HepG2 (cell line): Measurements from ENCODE around the gene PLEKHB2. TPM values are rescaled to one million over a fixed set of nuclear protein-coding genes. Genes with fewer than 3 reads are reported as not detected.

ENCODE experiments used
- DMAP1 ChIP-seq: IDR thresholded peaks from 2 replicates; pipeline ENCODE4 v1.6.1; 2016
- ETV5 ChIP-seq: IDR thresholded peaks from 2 replicates; pipeline ENCODE4 v1.6.1; 2018; ENCODE audit warnings: missing biosample characterization, missing genetic modification reagents, inconsistent platforms, borderline replicate concordance
- GATAD2A ChIP-seq: IDR thresholded peaks from 2 replicates; pipeline ENCODE4 v1.6.1; 2016
- GLMP ChIP-seq: sonication (generic); formaldehyde crosslinking; IDR thresholded peaks from 2 replicates; pipeline ENCODE4 v1.9.0; 2021; ENCODE audit warnings: missing genetic modification reagents, mild to moderate bottlenecking, borderline replicate concordance
- KMT2B ChIP-seq: IDR thresholded peaks from 2 replicates; pipeline ENCODE4 v1.6.1; 2016; ENCODE audit warnings: missing genetic modification reagents, missing compliant biosample characterization
- MAFF ChIP-seq: IDR thresholded peaks from 2 replicates; pipeline ENCODE4 v1.6.1; 2011; ENCODE audit warnings: low read depth, low read length, improper control_type of control experiment
- NFRKB ChIP-seq: fragments of 450-650 bp; IDR thresholded peaks from 2 replicates; pipeline ENCODE4 v1.6.1; 2017
- PHF8 ChIP-seq: sonication (generic); formaldehyde crosslinking; IDR thresholded peaks from 2 replicates; pipeline ENCODE4 v1.5.0; 2020; ENCODE audit warnings: missing genetic modification reagents
- RCOR2 ChIP-seq: IDR thresholded peaks from 2 replicates; pipeline ENCODE4 v1.6.1; 2016; ENCODE audit warnings: missing biosample characterization, missing genetic modification reagents
- SRSF1 ChIP-seq: fragments of 200-400 bp; formaldehyde crosslinking; optimal IDR thresholded peaks from 2 replicates; pipeline ENCODE3; 2017; ENCODE audit warnings: mild to moderate bottlenecking, low read depth, low read length, moderate library complexity
- USF2 ChIP-seq, 2 experiments: sonication (generic) in 1 of 2; formaldehyde crosslinking in 1 of 2; IDR thresholded peaks; 2 replicates each; pipeline versions ENCODE4 v1.5.1 to v1.6.1; 2011 to 2020; ENCODE audit warnings: borderline replicate concordance in 1 of 2, low read depth in 1 of 2, low read length in 1 of 2, mild to moderate bottlenecking in 1 of 2, missing genetic modification reagents in 1 of 2, moderate library complexity in 1 of 2
- ZC3H13 ChIP-seq: sonication (generic); formaldehyde crosslinking; IDR thresholded peaks from 2 replicates; pipeline ENCODE4 v1.8.1; 2023; ENCODE audit warnings: mild to moderate bottlenecking, missing genetic modification reagents, moderate library complexity
- ZNF264 ChIP-seq: sonication (generic); formaldehyde crosslinking; IDR thresholded peaks from 2 replicates; pipeline ENCODE4 v1.4.0; 2020; ENCODE audit warnings: missing genetic modification reagents
- ZNF557 ChIP-seq: sonication (generic); formaldehyde crosslinking; IDR thresholded peaks from 2 replicates; pipeline ENCODE4 v1.4.0; 2020; ENCODE audit warnings: missing genetic modification reagents
- ZNF609 ChIP-seq: sonication (generic); formaldehyde crosslinking; IDR thresholded peaks from 2 replicates; pipeline ENCODE4 v1.4.0; 2020; ENCODE audit warnings: mild to moderate bottlenecking, missing genetic modification reagents, borderline replicate concordance
- polyA plus RNA-seq, 8 experiments: library from polyadenylated mRNA; depleted of rRNA in 3 of 8; stranded (reverse) in 7 of 8; unstranded in 1 of 8; fragments of >200 nt; fragmentation: Illumina TruSeq in 4 of 8; extraction: Trizol in 4 of 8; gene quantifications; 2 replicates each; pipeline versions ENCODE4 v1.2.1 to v1.2.3, GENCODE V29; 2011 to 2016; ENCODE audit warnings: low read depth in 4 of 8, missing spikeins in 1 of 8, mixed read lengths in 1 of 8; ENCODE audit not compliant: insufficient read depth in 1 of 8
- total RNA-seq, 5 experiments: library from RNA; depleted of rRNA; stranded (reverse); fragments of >200 nt; fragmentation: Illumina TruSeq; extraction: Trizol; gene quantifications; 2 replicates each; pipeline ENCODE4 v1.2.3, GENCODE V29; 2016; ENCODE audit warnings: low read depth in 1 of 5
- TF ChIP-seq, protein P1 (sequence below): IDR thresholded peaks from 2 replicates; pipeline ENCODE4 v1.4.0; 2020; ENCODE audit warnings: mild to moderate bottlenecking, missing genetic modification reagents

Gene PLEKHB2
- total and polyA plus RNA-seq, 2 of the 13 experiments (the other 11 are each of a cell fraction or from before 2014, with no cell fraction given): 73.0 to 78.9 TPM

DNA sequence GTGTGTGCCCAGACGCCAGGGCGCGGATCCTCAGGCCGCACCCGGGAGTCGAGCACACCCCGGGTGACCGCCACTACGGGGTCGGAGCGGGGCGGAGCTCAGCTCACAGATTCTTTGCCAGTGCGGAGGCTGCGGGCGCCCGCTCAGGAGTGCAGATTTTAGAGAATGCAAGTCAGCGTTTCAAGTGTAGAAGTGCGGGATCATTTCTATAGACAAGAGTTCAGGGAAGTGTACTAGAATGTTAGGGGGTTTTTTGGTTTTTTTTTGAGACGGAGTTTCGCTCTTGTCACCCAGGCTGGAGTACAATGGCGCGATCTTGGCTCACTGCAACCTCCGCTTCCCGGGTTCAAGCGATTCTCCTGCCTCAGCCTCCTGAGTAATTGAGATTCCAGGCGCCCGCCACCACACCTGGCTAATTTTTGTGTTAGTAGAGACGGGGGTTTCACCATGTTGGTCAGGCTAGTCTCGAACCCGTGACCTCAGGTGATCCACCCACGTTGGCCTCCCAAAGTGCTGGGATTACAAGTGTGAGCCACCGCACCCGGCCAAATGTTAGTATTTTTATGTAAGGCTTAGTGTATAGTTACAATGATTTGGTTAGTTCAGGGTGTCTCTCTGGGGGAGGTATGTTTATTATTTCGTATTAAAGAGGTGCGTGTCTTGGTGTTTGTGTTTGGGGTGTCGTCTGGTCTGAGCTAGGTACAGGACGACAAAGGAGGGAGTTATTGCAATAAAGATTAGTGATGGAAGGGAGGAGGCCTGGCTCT, 11.3 kb upstream of the PLEKHB2 start (continued):
- TF ChIP-seq DMAP1: 0 out of 2 replicates have a peak, but pooled peaks have one; percentile 27
- 0 out of 2 replicates have a peak, but pooled peaks have one; percentile 1 for TF ChIP-seq GATAD2A (CRISPR knock-in tag)
- no peak for TF ChIP-seq NFRKB
- no peak for TF ChIP-seq ETV5 (CRISPR knock-in tag)
- TF ChIP-seq KMT2B: 0 out of 2 replicates have a peak, but pooled peaks have one; percentile 3
- TF ChIP-seq, protein P1, sequence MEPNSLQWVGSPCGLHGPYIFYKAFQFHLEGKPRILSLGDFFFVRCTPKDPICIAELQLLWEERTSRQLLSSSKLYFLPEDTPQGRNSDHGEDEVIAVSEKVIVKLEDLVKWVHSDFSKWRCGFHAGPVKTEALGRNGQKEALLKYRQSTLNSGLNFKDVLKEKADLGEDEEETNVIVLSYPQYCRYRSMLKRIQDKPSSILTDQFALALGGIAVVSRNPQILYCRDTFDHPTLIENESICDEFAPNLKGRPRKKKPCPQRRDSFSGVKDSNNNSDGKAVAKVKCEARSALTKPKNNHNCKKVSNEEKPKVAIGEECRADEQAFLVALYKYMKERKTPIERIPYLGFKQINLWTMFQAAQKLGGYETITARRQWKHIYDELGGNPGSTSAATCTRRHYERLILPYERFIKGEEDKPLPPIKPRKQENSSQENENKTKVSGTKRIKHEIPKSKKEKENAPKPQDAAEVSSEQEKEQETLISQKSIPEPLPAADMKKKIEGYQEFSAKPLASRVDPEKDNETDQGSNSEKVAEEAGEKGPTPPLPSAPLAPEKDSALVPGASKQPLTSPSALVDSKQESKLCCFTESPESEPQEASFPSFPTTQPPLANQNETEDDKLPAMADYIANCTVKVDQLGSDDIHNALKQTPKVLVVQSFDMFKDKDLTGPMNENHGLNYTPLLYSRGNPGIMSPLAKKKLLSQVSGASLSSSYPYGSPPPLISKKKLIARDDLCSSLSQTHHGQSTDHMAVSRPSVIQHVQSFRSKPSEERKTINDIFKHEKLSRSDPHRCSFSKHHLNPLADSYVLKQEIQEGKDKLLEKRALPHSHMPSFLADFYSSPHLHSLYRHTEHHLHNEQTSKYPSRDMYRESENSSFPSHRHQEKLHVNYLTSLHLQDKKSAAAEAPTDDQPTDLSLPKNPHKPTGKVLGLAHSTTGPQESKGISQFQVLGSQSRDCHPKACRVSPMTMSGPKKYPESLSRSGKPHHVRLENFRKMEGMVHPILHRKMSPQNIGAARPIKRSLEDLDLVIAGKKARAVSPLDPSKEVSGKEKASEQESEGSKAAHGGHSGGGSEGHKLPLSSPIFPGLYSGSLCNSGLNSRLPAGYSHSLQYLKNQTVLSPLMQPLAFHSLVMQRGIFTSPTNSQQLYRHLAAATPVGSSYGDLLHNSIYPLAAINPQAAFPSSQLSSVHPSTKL: 0 out of 2 replicates have a peak, but pooled peaks have one; percentile 6
- TF ChIP-seq SRSF1: peak; percentile 84
- 0 out of 2 replicates have a peak, but pooled peaks have one; percentile 59 for TF ChIP-seq ZC3H13 (CRISPR knock-in tag)
- peak; percentile 43; the same call in 1 of the 2 replicates for TF ChIP-seq MAFF
- TF ChIP-seq ZNF609 (CRISPR knock-in tag): peak; percentile 25; the same call in 1 of the 2 replicates
- peak; percentile 76 for TF ChIP-seq PHF8 (CRISPR knock-in tag)
- no peak for TF ChIP-seq USF2 (IDR thresholded peaks at IDR 0.05; ENCODE audit: low read depth, low read length)
- 0 out of 2 replicates have a peak, but pooled peaks have one; percentile 32 for TF ChIP-seq USF2 (CRISPR knock-in tag; IDR thresholded peaks at IDR 0.05; ENCODE audit: borderline replicate concordance)
- 0 out of 2 replicates have a peak, but pooled peaks have one; percentile 9 for TF ChIP-seq RCOR2 (CRISPR knock-in tag)
- TF ChIP-seq GLMP (CRISPR knock-in tag): 0 out of 2 replicates have a peak, but pooled peaks have one; percentile 22
- TF ChIP-seq ZNF264 (CRISPR knock-in tag): 0 out of 2 replicates have a peak, but pooled peaks have one; percentile 7
- TF ChIP-seq ZNF557: 0 out of 2 replicates have a peak, but pooled peaks have one; percentile 54
